ENCODE results near the gene SLC9A9.

Gene SLC9A9

DNA sequence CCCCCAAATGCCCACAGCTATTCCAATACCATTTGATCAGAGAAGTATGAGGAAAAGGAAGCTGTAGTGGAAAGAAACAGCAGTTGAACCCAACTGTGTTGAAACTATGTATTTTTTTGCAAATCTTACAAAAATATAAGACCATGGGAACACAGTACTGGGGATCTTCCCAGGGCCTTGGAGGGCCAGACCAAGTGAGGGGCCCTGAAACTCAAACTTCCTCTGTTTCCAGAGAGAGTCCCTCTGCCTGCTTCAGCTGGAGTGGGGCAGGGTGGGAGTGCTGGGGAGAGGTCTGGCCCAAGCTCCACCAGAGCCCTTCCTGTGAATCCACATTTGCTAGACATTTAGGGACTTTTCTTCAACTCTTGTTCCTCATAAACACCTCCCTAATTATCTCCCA is 464.8 kb downstream of the SLC9A9 start:
- DNase-seq, result no peak

DNA sequence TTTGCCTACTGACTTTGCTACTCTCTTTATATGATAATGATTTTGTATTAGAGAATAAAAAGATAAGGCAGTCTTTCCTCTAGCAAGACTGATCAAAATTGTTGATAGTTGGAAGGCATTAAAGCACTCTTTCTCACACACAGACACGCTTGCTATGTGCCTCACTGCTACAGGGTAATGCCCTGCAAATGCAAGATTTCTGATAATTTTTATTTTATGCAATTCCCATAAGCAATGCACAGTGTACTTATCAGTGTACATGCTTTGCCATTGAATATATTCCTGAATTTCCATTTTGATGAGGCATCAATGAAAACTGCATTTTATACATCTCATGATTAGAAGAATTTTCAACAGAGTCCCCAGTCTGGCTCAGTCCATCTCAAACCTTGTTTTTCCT is 465.5 kb downstream of the SLC9A9 start:
- no peak for DNase-seq

DNA sequence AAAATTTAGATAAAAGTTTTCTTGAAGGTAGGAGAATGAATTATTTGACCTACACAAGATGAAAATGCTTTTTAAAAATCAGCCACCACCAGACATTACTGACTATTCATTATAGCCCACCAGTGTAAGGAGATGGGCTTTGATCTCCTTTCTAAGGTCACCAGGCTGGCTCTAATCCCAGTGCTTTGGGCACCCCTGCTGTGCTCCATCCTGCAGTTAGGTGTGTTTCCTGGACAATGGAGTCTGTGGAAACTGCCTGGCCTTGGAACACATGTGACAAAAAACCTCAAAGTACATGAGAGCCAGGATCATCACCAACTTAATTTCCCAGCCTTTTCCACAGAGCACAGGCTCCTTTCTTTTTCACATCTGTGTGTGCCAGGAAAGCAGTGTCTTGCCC is 467.8 kb downstream of the SLC9A9 start:
- DNase-seq, result no peak

- no peak for DNase-seq
These were observed 472.6 kb downstream of the SLC9A9 start for GRCh38 chr3:143375698-143376097.

GRCh38 chr3:143367171-143367570 is 481.1 kb downstream of the SLC9A9 start:
- no peak for DNase-seq

DNA sequence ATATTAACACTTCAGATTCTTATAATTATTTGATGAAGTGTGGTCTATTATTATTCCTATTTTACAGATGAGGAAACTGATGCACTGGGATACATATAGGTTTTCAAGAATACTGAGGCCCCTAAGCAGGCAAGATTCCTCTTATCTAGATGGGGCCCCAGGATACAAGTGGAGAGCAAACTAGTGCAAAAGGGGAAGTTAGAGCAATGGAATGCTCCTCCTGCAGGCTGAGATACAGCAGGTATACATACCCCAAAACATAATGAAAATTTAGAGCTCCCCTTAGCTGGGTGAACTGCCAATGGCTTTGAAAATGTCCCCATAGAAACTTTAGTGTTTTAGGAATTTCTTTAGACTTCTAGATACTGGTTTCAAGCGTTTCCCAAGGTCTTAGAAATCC is 481.6 kb downstream of the SLC9A9 start:
- no peak for DNase-seq

GRCh38 chr3:143363949-143364348 is 484.3 kb downstream of the SLC9A9 start:
- DNase-seq, result no peak

- DNase-seq, result no peak
These were observed 485.0 kb downstream of the SLC9A9 start for GRCh38 chr3:143363276-143363675.

DNA sequence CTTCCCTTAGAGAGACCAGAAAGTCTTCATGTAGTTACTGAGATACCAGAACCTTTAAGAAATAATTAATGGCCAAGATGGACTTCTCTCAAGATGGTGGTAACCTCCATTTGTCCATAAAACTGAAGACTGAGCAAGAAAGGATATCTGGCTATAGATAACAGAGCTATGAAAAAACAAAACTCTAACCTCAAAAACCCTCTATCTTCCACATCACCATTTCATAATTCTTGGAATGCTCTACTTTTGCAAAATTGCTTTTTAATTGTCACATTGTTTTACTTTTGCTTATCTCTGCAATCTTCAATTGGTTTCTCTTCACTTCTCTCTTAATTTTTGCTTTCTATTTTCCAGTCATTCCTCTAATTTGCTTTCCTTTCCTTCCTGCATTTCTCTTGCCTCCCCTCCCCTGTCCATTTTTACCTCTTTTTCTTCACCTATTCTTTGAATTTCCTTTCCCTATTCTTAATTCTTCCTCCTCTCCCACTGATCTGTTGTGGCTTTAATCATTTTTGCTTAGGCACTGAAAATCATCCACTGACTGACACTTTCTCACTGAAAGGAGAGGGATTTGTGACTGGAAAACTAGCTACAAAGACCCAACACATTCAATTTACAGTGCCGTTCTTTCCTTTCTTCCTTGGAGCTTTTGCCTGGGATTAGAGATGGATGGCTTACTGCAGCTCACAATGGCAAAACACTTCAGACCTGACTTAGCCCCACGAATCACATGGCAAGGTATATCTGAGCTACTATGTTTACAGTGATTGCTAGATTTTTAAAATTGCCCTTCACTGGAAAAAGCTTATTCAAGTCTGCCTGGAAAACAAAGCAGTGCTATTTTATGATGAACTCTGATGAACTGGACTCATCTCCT is 485.9 kb downstream of the SLC9A9 start:
- no peak for DNase-seq

DNA sequence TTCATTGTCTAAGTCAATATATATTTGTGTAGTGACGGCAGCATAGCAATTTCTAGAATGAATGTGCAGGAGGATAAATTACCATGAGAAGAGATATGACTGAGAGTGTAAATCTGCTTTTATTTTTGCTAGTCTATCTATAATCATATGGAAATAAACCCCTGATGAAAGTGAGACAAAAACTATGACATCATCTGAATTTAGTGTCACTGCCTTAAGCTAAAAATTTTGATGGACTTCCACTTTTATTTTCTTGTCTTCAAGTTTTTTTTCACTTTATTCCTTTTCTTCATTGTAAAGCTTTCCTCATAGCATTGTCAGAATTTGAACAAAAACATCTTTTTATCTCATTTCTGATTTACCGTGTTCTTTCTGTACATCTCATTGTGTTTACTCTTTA is 486.7 kb downstream of the SLC9A9 start:
- DNase-seq, result no peak

GRCh38 chr3:143360244-143360643 is 488.0 kb downstream of the SLC9A9 start:
- DNase-seq, result no peak

GRCh38 chr3:143358793-143359491 is 489.3 kb downstream of the SLC9A9 start:
- DNase-seq, result no peak

- no peak for DNase-seq
These were observed 490.0 kb downstream of the SLC9A9 start for GRCh38 chr3:143358155-143358792.

- no peak for DNase-seq
These were observed 490.6 kb downstream of the SLC9A9 start for GRCh38 chr3:143357700-143358099.

GRCh38 chr3:143356839-143357238 is 491.4 kb downstream of the SLC9A9 start:
- no peak for DNase-seq

- no peak for DNase-seq
These were observed 493.9 kb downstream of the SLC9A9 start for GRCh38 chr3:143354342-143354741.

GRCh38 chr3:143352850-143353550 is 495.3 kb downstream of the SLC9A9 start:
- DNase-seq, result no peak

DNA sequence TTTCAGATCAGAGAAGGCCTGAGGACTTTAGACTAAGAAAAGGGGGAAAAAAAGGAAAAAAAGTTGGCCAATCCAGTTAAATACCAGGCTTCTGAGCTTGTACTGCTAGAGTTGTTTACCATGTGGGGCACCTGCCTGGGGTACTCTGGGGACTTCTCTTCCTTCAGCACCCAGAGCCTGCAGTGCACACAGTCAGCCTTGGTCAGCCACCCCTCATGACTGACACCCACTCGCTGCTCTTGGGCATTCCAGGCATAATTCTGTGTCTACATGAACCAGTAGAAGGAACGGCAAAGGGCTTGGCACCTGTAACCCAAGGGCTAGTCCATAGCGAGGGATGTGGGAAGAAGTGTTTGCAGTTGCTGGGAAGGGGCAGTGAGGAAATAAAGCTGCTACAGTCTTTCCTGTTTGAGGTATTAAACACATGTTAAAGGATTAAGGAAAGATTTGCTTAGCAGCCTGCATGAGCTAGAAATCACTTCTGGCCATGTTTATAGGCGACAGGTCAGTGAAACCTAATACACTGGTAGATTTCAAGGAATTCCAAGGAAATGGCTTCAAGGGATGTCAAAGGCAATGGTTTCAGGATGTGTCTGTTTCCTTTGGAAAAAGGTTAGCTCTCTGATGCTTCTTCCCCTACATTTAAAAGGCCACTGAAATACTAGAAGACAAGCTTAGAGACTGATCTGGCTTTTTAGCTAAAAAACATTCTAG is 496.2 kb downstream of the SLC9A9 start:
- DNase-seq, result no peak

DNA sequence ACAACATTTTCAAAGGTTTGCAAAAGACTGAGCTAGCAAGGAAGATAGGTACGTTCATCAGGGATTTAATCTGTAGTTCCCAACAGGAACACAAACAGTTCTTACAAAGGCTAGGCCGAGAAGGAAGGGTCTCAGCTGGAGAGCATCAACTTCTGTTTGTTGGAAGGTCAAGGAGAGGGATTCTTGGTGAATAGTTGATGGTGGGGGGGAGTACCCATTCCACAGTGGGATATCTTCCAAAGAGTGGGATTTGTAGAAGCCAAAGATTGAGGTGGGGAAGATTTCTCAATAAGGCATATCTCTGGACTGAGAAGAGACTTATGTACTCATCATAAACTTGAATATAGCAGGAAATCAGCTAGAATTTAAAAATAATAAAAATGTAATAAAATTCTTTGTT is 496.9 kb downstream of the SLC9A9 start:
- DNase-seq, result no peak

DNA sequence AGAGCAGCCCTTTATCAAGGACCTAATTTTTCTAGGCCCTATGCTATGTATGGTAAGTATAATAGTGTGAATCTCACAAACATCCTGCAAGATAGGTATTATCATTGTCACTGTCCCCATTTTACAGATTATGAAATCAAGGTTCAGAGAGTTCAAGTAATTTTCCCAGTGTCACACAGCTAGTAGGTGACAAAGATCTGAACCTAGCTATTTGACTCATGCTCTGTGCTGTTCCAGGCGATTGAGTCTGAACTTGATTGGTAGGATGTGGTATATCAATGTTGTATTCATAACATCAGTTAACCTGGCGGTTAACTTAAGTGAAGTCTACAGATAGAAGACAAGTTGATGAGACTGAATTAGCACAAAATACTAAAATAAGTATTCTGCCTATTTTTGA is 498.8 kb downstream of the SLC9A9 start:
- no peak for DNase-seq

DNA sequence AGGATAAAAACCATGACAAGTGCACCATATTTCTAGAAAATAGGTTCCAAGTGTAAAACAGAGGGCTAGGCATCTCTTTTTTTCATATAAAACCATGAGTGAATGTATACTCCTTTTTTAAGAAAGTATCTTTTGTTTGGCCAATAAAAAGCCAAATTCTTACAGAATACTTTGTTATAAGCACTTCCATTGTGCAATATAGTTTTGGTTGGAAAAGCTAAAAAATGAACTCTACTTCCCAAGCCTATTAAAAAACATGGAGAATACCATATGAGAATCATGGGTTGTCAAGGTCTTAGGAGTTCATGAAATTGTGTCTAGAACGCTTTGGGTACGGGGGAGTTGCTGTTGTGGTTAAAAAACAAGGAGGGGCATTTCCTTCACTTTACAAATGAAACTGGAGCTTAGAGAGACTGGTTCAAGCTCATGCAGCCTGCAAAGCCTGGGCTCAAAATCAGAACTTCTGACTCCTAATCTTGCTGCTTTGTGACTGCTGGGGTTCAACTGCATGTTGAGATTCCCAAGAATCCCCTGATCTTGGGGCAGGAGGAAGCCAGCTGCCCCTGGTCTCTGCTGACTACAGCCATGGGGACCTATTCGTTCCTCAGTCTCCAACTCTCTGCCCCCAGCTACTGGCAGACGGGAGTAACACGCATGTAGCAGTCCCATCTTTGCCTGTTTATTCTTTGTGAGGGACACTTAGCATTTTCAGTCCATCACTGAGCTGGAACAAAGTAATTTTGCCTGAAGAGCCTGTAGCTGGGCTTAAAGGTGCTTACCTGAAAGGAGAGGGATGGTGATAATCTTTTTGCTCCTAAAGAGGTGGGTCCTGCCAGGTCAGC is 499.6 kb downstream of the SLC9A9 start:
- no peak for DNase-seq
